GM18909 (cell line): ENCODE data around the gene TXNL4B.

Source experiments
- ATAC-seq: cut with Tn5 transposase; IDR thresholded peaks from one replicate; pipeline ENCODE4 v1.9.1; 2021; ENCODE audit warnings: mild to moderate bottlenecking; ENCODE audit not compliant: unreplicated experiment, poor library complexity

Gene TXNL4B

GRCh38 chr16:72043058-72043457 is 50.4 kb downstream of the TXNL4B start:
- no peak for ATAC-seq

- ATAC-seq = no peak
Measured at GRCh38 chr16:72042157-72042660, 51.2 kb downstream of the TXNL4B start.

- no peak for ATAC-seq
Measured at GRCh38 chr16:72036098-72036497, 57.3 kb downstream of the TXNL4B start.
